K562 (cell line): Measurements from ENCODE around the gene SFSWAP. TPM values are rescaled to one million over a fixed set of nuclear protein-coding genes. Genes with fewer than 3 reads are reported as not detected.

Experiments
- GTF2B ChIP-seq: IDR thresholded peaks from 2 replicates; pipeline ENCODE4 v1.6.1; 2011; ENCODE audit not compliant: insufficient read length; ENCODE audit errors: extremely low read depth
- KLF16 ChIP-seq: IDR thresholded peaks from 2 replicates; pipeline ENCODE4 v1.6.1; 2016; ENCODE audit warnings: antibody characterized with exemption
- THRB ChIP-seq: fragments of 450-650 bp; formaldehyde crosslinking; conservative IDR thresholded peaks from 2 replicates; pipeline ENCODE4 v1.4.0; 2022; ENCODE audit warnings: mild to moderate bottlenecking, missing genetic modification characterization
- ZNF274 ChIP-seq: IDR thresholded peaks from 2 replicates; pipeline ENCODE4 v1.6.1; 2011; ENCODE audit warnings: low read depth, mild to moderate bottlenecking, low read length, moderate library complexity, borderline replicate concordance
- polyA plus RNA-seq, 8 experiments: library from polyadenylated mRNA; depleted of rRNA in 4 of 8; stranded (reverse) in 5 of 8; unstranded in 3 of 8; fragments of >200 nt; fragmentation: Nextera tagmentation in 2 of 8; fragmentation: Illumina TruSeq in 1 of 8; extraction: Ambion mirVana in 2 of 8; extraction: Trizol in 1 of 8; gene quantifications; 2 replicates each; pipeline versions ENCODE4 v1.2.1 to v1.2.3, GENCODE V29; 2011 to 2014; ENCODE audit warnings: inconsistent platforms in 1 of 8, missing spikeins in 1 of 8
- total RNA-seq, 7 experiments: library from RNA; depleted of rRNA in 6 of 7; stranded (reverse); fragments of >200 nt in 6 of 7; fragmentation: Illumina TruSeq in 2 of 7; extraction: Trizol in 2 of 7; gene quantifications; 2 replicates each; pipeline versions ENCODE4 v1.2.1 to v1.2.3, GENCODE V29; 2011 to 2021; ENCODE audit warnings: low replicate concordance in 1 of 7
- TF ChIP-seq, protein P1 (sequence below): fragments of 450-650 bp; formaldehyde crosslinking; IDR thresholded peaks from 2 replicates; pipeline ENCODE4 v1.4.0; 2022; ENCODE audit warnings: mild to moderate bottlenecking, moderate library complexity
- TF ChIP-seq, protein P2 (sequence below): sonication (generic); formaldehyde crosslinking; IDR thresholded peaks from 2 replicates; pipeline ENCODE4 v1.8.1; 2022; ENCODE audit warnings: missing genetic modification reagents

SFSWAP gene
- total and polyA plus RNA-seq, 9 of the 15 experiments (the other 6 are each of a cell fraction or from before 2014, with no cell fraction given), result 2.4 to 60.4 (median 32.6) TPM

DNA sequence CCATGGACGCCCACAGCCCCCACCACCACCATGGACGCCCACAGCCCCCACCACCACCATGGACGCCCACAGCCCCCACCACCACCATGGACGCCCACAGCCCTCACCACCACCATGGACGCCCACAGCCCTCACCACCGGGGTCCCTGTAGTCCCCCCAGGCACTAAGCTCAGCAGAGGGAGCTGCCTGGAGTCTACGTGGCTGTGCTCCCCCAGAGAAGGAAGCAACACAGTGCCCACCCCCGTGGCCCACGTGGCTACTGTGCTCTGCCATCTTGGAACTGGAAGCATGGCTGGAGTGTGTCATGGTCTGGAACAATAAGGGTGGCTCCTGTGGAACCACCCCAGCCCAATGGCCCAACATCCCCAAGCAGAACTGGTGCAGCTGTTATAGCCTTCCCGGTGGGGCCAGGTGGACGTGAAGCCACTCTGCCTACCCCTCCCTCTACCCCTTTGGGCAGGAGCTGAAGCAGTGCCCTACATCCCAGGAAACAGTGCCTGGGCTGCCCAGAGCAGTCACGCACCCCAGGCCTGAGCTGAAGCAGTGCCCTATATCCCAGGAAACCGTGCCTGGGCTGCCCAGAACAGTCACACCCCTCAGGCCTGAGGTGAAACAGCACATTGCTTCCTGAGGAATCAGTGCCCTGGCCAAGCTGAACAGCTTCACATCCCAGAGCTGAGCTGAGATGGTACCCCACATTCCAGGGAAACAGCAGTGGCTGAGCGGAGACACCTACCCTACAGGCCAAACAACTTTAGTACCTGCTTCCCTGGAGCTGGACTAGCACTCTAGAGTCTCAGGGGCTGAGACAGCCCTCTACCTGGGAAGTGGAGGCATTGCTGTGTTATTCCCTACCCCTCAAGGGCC, 9.0 kb upstream of the SFSWAP start (continued):
- TF ChIP-seq THRB (CRISPR knock-in tag), result no peak
- no peak for TF ChIP-seq ZNF274
- TF ChIP-seq, protein P1, sequence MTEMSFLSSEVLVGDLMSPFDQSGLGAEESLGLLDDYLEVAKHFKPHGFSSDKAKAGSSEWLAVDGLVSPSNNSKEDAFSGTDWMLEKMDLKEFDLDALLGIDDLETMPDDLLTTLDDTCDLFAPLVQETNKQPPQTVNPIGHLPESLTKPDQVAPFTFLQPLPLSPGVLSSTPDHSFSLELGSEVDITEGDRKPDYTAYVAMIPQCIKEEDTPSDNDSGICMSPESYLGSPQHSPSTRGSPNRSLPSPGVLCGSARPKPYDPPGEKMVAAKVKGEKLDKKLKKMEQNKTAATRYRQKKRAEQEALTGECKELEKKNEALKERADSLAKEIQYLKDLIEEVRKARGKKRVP, result no peak
- TF ChIP-seq GTF2B, result no peak
- no peak for TF ChIP-seq KLF16
- TF ChIP-seq, protein P2, sequence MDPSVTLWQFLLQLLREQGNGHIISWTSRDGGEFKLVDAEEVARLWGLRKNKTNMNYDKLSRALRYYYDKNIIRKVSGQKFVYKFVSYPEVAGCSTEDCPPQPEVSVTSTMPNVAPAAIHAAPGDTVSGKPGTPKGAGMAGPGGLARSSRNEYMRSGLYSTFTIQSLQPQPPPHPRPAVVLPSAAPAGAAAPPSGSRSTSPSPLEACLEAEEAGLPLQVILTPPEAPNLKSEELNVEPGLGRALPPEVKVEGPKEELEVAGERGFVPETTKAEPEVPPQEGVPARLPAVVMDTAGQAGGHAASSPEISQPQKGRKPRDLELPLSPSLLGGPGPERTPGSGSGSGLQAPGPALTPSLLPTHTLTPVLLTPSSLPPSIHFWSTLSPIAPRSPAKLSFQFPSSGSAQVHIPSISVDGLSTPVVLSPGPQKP (CRISPR knock-in tag), result no peak
- TF ChIP-seq, all 486 proteins: peak for 0
